Esophagus muscularis mucosa (tissue), 3 donors: Measurements from ENCODE around the gene FXYD3.

ENCODE experiments used
- CTCF ChIP-seq, 3 experiments: fragments of 200-600 bp in 2 of 3; fragments of 450-650 bp in 1 of 3; sonication (generic) in 2 of 3; IDR thresholded peaks; one replicate each; pipeline ENCODE4 v1.5.1; 2017 to 2019; ENCODE audit warnings: antibody characterized with exemption in 3 of 3, mild to moderate bottlenecking in 2 of 3, moderate library complexity in 1 of 3
- POLR2A ChIP-seq: fragments of 450-650 bp; IDR thresholded peaks from one replicate; pipeline ENCODE4 v1.6.1; 2017; ENCODE audit warnings: antibody characterized with exemption, moderate library complexity, mild to moderate bottlenecking, low read depth

GRCh38 chr19:35106898-35107541 is 8.6 kb upstream of the FXYD3 start:
- no peak for TF ChIP-seq CTCF (IDR thresholded peaks at IDR 0.05)
- no peak for TF ChIP-seq POLR2A
